Stimulated activated CD4-positive, alpha-beta T cell treated with anti-CD3 and anti-CD28 coated beads, Interleukin-12 subunit alpha, Interleukin-12 subunit beta, amount 100 ng/mL, for 4 hours (primary cell): ENCODE data around the gene ZEB2.

Experiments
- DNase-seq: peaks from one replicate; pipeline ENCODE4 v3.0.0-alpha.2; 2020

The ZEB2 gene

GRCh38 chr2:144519934-144520731, at the start of gene ZEB2:
TSS of gene ZEB2 (minus strand) at chr2:144520119. CDS start at chr2:144517350, 2,769 bp downstream.
- DNase-seq, result no peak

GRCh38 chr2:144567745-144568144, 47.8 kb upstream of the ZEB2 start:
- DNase-seq, result no peak

GRCh38 chr2:144566448-144566847, 46.5 kb upstream of the ZEB2 start:
- no peak for DNase-seq

GRCh38 chr2:144560251-144560650, 40.3 kb upstream of the ZEB2 start:
- DNase-seq, result no peak

- no peak for DNase-seq
Measured at GRCh38 chr2:144559681-144560080, 39.8 kb upstream of the ZEB2 start.

GRCh38 chr2:144559242-144559641, 39.3 kb upstream of the ZEB2 start:
- DNase-seq, result no peak

- DNase-seq, result no peak
Measured at GRCh38 chr2:144554492-144555210, 34.7 kb upstream of the ZEB2 start.

- DNase-seq, result no peak
Measured at GRCh38 chr2:144553379-144553778, 33.5 kb upstream of the ZEB2 start.

- no peak for DNase-seq
Measured at GRCh38 chr2:144552821-144553220, 32.9 kb upstream of the ZEB2 start.

- DNase-seq, result no peak
Measured at GRCh38 chr2:144550911-144551310, 31.0 kb upstream of the ZEB2 start.

GRCh38 chr2:144550084-144550483, 30.2 kb upstream of the ZEB2 start:
- no peak for DNase-seq

- DNase-seq, result no peak
Measured at GRCh38 chr2:144548532-144549191, 28.7 kb upstream of the ZEB2 start.

GRCh38 chr2:144548088-144548487, 28.2 kb upstream of the ZEB2 start:
- no peak for DNase-seq

GRCh38 chr2:144547494-144547893, 27.6 kb upstream of the ZEB2 start:
- no peak for DNase-seq

GRCh38 chr2:144546933-144547332, 27.0 kb upstream of the ZEB2 start:
- DNase-seq, result no peak

- DNase-seq, result no peak
Measured at GRCh38 chr2:144545787-144546186, 25.9 kb upstream of the ZEB2 start.

- DNase-seq, result no peak
Measured at GRCh38 chr2:144544053-144544452, 24.1 kb upstream of the ZEB2 start.

GRCh38 chr2:144541396-144541795, 21.5 kb upstream of the ZEB2 start:
- no peak for DNase-seq

GRCh38 chr2:144539289-144539782, 19.4 kb upstream of the ZEB2 start:
- DNase-seq, result no peak

GRCh38 chr2:144535300-144535699, 15.4 kb upstream of the ZEB2 start:
- DNase-seq, result no peak

- DNase-seq, result no peak
Measured at GRCh38 chr2:144533221-144533620, 13.3 kb upstream of the ZEB2 start.

GRCh38 chr2:144530596-144530995, 10.7 kb upstream of the ZEB2 start:
- DNase-seq, result no peak

GRCh38 chr2:144529841-144530240, 9.9 kb upstream of the ZEB2 start:
- no peak for DNase-seq

- no peak for DNase-seq
Measured at GRCh38 chr2:144528108-144528507, 8.2 kb upstream of the ZEB2 start.
